Brain pericyte (primary cell): ENCODE data around the gene LRP1B.

Source experiments
- DNase-seq: peaks from one replicate; pipeline ENCODE4 v3.0.0-alpha.2; 2012; ENCODE audit warnings: low read depth, low spot score

LRP1B gene

DNA sequence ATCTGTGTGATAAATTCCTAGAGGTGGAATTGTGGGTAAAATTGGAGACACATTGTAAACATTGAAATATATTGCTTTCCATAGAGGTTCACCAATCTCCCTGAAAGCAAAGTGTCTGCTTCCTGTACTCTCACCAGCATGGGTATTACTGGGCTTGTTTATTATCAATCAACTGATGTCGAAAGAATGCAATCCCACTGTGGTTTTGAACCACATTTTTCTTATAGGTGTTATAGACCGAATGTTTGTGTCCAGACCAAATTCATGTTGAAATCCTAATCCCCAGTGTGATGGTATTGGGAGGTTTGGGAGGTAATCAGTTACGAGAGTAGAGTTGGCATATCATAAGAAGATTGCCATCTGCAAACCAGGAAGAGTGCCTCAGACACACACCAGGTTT lies 1212.4 kb downstream of the LRP1B start:
- DNase-seq, result no peak

- DNase-seq, result no peak
Observed at GRCh38 chr2:140916410-140916809, 1214.4 kb downstream of the LRP1B start.

- no peak for DNase-seq
Observed at GRCh38 chr2:140910683-140911082, 1220.1 kb downstream of the LRP1B start.

DNA sequence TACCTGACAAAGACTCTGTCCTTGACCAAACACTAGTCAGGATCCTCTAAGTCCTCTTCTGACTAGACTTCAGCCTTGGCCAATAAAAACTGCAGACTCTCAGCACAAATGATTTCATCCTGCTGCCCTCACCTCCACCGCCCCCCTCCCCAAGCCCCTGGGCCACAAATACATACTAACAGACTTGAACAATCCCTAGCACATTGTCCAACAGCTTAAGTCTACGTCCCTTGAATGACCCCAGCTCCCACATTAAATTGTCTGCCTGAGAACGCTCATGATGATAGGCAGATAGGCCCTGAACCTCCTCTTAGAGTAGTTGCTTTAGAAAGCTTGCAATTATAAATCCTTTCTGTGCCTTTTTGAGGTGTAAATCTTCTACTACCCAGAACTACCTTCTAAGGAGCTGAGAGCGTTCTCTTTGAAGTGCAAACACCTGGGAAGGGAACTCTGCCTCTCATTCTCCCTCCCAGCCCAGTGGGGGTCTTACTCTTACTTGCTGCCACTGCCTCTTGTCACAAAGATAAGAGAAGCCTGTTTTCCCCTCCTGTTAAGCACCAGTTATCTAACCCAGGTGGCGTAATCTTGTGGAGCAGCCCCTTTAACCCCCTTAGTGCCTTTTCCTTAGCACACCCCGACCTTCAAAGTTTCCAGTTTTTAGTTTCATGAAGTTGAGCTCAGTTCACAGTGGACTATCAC lies 1225.6 kb downstream of the LRP1B start:
- no peak for DNase-seq

DNA sequence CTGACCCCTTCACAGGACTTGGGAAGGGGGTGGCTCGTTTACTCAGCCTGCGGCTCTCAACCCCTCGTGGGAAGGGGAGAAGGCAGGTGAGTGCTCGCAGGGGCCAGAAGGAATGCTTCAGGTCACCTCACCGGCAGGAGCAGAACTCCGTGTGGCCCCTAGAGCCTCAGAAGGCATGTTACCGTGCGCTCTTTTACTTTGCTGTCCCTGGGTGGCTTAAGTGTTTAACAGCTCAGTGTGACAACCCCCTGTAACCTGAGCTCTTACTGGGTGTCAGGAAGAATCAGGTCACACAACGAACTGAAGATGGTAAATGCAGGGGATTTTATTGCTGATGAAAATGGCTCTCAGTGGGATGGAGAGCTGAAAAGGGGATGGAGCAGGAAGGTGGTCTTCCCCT lies 1235.4 kb downstream of the LRP1B start:
- no peak for DNase-seq

DNA sequence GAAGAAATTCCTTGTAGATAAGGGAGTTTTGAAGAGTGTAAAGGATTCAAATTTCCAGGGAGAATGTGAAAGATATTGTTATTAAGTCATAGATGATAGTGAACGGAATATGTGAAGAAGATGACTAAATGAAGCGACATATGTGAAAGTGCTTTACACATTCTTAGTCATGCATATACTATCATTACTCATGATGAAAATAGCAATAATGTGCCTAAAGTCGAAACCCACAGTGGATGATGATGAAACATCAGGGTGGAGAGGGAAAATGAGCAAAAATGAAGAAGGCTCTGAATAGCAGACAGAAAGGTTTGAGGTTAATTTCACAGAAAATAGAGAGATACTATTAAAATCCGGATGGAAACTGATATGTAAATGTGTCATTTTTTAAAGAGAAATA lies 1237.1 kb downstream of the LRP1B start:
- DNase-seq, result no peak

- DNase-seq, result no peak
Observed at GRCh38 chr2:140892911-140893637, 1237.7 kb downstream of the LRP1B start.

- DNase-seq, result no peak
Observed at GRCh38 chr2:140892436-140892835, 1238.4 kb downstream of the LRP1B start.

GRCh38 chr2:140891614-140892212 lies 1239.1 kb downstream of the LRP1B start:
- DNase-seq, result no peak

GRCh38 chr2:140882671-140883620 lies 1247.9 kb downstream of the LRP1B start:
- no peak for DNase-seq

GRCh38 chr2:140880573-140880972 lies 1250.2 kb downstream of the LRP1B start:
- peak; percentile 38 for DNase-seq

DNA sequence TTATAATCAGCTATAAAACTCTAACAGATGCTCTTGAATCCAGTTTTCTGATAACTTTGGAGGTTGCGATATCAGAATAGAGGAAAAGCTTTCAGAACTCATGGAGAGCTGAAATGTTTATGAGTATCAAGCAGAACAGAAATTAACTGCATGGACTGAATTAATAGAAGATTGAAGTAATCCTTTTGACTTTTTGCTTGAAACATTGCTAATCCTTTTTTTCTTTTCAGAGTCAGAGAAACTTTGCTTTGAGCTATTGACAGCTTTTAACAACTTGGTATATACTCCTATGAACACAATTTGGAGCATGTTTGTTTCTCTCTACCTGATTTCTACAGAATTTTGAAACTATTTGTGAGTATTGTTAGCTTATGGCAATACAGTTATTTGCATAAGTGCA lies 1254.8 kb downstream of the LRP1B start:
- no peak for DNase-seq

DNA sequence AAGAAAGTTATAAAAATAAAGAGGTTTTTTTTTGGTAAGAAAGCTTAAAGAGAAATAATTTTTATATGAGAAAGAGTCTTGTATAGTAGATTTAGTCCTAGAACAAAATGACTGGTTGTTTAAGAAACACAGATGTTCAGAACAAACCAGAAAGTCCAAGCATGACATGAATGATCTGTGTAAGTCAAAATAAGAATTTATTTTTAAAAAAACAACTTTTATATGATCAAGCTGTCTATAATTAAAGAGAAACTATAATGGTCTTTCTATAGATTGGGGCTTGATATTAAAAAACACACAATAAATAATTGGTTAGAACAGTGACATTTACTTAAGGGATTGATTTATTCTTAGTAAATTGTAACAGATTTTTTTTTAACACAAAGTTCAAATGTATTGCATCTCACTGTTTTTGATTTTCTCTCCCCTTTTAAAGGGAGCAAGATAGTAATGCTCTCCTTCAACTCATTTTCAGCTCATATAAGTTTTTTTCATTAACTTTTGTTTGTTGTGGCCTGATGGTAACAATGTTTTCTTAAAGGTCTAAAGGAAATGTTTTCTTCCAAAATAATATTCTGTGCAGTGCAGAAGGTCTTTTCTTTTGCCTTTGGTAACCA lies 1256.8 kb downstream of the LRP1B start:
- DNase-seq, result no peak

DNA sequence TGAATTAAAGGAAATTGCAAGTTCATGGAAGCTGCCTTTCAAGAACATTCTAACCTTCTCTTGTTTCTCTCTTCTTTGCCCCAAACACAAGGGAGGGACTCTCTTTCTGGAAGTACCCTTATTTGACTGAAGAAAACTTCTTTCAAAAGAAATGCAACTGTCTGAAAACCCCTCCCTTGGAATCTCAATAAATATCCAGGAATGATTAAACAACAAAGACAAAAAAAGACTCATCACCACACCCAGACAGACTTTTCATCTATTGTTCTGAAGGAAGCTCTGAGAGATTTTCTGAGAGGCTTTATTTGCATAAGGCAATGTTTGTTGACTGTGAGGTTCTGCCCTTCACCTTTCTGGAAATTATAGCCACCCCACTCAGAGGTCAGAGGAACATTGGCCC lies 1260.9 kb downstream of the LRP1B start:
- no peak for DNase-seq

- DNase-seq, result no peak
Observed at GRCh38 chr2:140869107-140869506, 1261.7 kb downstream of the LRP1B start.

DNA sequence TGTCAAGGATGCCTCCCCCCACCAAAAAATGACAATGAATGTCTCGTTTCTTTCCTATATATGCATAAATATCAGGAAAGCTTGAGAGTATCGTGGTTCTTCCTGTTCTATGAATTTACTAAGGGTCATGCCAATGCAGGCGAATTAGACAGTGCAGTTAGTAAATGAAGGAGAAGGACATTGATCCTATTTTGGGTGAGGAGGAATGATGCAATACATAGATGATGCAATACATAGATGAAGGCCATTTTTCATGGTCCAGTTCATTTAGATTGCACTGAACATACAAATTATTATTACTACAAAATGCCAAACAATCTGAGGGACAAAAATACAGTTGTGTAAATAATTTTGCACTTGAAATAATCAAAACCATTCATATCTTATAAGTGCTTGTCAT lies 1265.0 kb downstream of the LRP1B start:
- no peak for DNase-seq

GRCh38 chr2:140863713-140864112 lies 1267.1 kb downstream of the LRP1B start:
- DNase-seq, result peak; percentile 44

- DNase-seq, result no peak
Observed at GRCh38 chr2:140862181-140862580, 1268.6 kb downstream of the LRP1B start.

GRCh38 chr2:140861666-140862065 lies 1269.2 kb downstream of the LRP1B start:
- DNase-seq, result no peak

DNA sequence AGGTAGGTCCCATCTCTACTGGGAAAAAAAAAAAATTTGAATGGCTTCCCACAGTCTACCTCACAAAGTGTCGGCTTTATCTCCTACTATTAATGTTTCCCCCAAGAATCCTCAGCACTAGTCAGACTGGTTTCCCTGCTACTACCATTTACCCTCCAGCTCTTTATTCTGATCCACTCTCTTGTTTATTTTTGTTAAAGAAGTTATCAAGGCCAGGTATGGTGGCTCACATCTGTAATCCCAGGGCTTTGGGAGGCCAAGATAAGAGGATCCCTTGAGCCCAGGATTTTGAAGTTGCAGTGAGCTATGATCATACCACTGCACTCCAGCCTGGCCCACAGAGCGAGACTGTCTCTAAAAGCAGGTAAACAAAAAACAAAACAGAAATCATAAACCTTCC lies 1275.3 kb downstream of the LRP1B start:
- no peak for DNase-seq

- no peak for DNase-seq
Observed at GRCh38 chr2:140851258-140851981, 1279.4 kb downstream of the LRP1B start.
